A172 (cell line): ENCODE measurements around the gene CSNK2A1. TPM values are rescaled to one million over a fixed set of nuclear protein-coding genes. Genes with fewer than 3 reads are reported as not detected.
"Not testable (repeated sequence)": the region's sequence is repeated elsewhere in the genome, so short reads cannot be mapped to it uniquely, and the experiment has no call there.

Experiments used
- DNase-seq: peaks from one replicate; pipeline ENCODE4 v3.0.0-alpha.2; 2015; ENCODE audit warnings: low spot score
- total RNA-seq: library from RNA; depleted of rRNA; stranded (reverse); fragments of >200 nt; shearing (Covaris generic); gene quantifications from 2 replicates; pipeline ENCODE4 v1.2.3, GENCODE V29; 2014; rRNA removed

The CSNK2A1 gene
- 195 and 258 TPM in 2 replicates for total RNA-seq

DNA sequence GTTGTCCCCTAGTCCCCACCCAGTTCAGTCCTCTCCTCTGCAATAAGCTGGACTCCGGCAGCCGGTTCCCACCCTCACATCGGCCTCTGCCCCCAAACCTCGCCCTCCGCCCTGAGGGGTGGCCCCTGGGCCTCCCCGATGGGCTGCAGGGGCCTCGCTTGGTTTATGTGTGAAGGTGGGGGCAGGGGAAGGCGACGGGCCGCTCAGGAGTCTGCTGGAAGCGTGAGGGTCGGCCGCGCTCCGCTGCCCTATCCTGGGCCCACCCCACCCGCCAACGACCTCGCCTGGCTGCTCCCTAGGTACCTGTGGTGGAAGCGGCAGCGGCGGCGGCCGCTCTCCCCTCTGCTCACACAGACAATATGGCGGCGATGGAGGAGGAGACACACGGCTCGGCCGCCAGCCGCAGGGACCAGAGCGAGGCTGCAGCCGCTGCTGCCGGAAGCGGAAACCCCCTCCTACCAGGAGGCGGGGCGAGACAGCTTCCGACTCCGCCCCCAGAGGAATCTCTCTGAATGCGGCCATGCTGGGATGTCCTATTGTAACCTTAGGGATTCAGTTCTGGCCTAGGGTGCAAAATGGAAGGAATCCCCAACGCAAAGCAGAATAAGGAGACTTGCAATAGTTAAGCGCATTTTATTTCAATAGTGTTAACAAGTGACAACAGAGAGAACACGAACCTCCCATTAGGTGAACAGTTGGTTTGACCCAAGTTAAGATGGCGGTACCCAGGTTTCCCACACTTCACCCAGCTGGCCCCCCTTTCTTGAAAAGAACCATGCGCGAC is at the start of gene CSNK2A1:
Gene CSNK2A1 (minus strand): TSS at position 422 of the 784 bp plus-strand sequence. CDS start 35,239 bp downstream, outside the sequence.
- peak; percentile 94 for DNase-seq

- DNase-seq = no peak
These were observed 48.9 kb upstream of the CSNK2A1 start for GRCh38 chr20:592506-592905.

DNA sequence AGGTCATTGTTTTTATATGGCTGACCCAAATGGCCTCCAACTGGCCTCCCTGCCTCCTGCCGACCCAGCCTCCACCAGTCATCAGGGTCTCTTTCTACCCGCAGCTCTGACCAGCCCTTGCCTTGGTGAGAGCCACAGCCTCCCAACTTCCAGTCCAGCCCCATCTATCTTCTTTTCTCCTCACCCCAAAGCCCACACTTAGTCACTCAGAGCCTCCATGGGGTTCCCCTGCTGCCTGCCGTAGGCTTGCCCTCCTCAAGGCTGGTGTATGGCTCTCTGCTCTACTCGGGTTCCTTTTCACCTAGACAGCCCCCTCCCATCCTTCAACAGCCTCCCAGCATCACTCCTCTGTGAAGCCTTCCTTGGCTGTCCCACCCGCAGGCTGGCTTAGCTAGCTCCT is 48.4 kb upstream of the CSNK2A1 start:
- DNase-seq = no peak

DNA sequence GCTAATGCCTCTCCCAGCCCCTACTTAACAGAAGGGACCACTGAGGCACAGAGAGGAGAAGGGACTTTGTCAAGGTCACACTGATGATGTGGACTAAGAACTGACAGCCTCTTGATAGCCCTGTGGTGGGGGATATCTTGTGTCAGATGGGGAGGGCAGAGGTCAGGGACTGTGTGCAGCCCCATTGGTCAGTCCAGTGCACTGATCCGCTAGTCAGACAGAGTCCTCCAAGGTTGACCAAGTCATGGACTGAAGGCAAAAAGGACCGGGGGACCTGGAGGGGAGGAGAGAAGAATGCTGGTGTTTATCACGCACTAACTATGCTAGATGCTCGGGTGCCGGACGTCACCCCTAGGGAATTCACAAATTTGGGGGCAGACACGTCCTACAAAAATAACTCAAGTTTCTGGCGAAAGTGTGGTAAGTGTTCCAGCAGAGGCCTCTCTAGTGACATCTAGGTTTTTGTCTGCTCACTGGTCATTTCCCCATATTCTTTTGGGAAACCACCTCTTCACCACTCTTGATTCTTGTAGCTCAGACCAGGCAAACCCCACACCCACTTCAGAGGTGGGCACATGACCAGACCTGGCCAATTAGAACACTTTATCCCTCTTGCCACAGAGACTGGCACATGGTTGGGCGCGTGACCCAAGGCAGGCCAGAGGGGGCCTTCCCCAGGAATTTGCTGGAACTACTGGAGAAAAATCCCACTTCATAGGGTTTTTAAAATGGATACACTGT is 45.5 kb upstream of the CSNK2A1 start:
- peak; percentile 12 for DNase-seq

DNA sequence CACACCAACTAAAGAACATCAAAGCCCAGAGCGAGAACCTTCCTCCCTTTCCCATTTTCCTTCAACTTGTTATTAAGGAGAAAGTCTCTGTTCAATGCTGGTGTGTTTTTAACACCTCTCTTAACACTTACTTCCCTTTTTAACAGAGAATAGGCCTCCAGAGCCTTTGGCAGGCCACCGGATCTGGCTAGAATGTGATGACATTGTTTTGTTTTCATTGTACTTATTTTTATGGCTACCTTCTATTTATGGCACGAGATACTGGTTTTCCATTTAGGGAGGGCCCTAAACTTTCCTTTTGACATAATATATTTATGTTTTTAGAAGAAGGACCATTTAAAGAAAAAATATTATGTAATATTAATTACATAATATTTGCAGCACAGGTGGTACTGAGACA is 44.9 kb upstream of the CSNK2A1 start:
- no peak for DNase-seq

DNA sequence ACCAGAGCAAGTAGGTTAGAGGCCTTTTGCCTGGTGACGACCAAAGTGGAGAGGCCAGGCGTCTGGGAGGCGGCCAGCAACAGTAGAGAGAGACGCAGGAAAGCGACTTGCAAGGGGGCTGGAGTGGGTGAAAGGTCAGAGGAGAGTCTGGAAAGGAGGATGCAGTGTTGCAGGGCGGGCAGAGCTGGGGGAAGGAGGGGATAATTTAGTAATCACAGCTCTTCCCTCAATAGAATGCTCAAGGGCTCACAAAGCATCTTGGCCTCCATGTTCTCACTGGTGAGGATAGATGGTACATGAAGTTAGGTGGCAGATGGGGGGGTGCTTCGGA is 41.3 kb upstream of the CSNK2A1 start:
- no peak for DNase-seq

- DNase-seq = peak; percentile 58
These were observed 40.8 kb upstream of the CSNK2A1 start for GRCh38 chr20:584161-584970.

DNA sequence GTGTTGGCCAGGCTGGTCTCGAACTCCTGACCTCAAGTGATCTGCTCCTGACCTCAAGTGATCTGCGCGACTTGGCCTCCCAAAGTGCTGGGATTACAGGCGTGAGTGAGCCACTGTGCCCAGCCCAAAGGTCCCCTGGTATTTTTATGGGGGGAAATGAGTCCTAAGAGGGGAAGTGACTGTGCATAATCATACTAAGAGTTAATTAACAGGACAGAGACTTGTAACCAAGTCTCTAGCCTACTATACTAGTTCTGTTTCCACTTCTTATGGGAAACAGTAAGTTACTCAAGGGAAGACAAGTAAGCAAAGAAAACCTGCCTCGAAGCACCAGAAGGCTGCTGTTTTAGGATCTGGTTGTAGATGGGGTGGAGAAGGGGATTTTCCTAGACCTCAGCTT is 38.6 kb upstream of the CSNK2A1 start:
- no peak for DNase-seq

DNA sequence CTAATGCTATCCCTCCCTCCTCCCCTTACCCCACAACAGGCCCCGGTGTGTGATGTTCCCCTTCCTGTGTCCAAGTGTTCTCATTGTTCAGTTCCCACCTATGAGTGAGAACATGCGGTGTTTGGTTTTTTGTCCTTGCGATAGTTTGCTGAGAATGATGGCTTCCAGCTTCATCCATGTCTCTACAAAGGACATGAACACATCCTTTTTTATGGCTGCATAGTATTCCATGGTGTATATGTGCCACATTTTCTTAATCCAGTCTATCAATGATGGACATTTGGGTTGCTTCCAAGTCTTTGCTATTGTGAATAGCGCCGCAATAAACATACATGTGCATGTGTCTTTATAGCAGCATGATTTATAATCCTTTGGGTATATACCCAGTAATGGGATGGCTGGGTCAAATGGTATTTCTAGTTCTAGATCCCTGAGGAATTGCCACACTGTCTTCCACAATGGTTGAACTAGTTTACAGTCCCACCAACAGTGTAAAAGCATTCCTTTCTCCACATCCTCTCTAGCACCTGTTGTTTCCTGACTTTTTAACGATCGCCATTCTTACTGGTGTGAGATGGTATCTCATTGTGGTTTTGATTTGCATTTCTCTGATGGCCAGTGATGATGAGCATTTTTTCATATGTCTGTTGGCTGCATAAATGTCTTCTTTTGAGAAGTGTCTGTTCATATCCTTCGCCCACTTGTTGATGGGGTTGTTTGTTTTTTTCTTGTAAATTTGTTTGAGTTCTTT is 35.5 kb upstream of the CSNK2A1 start:
- DNase-seq = not testable (repeated sequence)

DNA sequence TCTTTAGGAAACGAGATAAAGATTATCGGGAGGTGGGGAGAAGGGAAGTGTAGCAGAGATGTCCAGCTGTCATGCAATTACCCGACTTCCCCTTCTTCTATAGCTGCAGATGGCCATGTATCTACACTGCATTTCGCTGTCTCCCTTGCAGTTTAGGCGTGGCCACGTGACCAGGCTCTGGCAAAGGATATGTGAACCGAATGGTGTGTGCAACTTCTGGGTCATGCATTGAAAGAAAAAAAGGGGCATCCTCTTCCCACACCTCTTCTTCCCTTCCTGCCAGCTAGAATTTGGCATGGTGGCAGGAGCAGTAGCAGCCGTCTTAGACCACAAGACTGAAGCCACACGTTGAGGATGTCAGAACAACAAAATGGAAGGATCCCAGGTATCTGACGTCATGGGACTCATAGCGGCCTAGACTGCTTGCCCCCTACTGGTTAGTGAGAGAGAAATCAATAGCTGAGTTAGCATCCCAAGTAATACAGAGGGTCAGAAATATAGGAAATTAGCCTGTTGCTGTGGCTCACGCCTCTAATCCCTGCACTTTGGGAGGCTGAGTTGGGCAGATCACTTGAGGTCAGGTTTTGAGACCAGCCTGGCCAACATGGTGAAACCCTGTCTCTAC is 33.7 kb upstream of the CSNK2A1 start:
- DNase-seq = peak; percentile 16

DNA sequence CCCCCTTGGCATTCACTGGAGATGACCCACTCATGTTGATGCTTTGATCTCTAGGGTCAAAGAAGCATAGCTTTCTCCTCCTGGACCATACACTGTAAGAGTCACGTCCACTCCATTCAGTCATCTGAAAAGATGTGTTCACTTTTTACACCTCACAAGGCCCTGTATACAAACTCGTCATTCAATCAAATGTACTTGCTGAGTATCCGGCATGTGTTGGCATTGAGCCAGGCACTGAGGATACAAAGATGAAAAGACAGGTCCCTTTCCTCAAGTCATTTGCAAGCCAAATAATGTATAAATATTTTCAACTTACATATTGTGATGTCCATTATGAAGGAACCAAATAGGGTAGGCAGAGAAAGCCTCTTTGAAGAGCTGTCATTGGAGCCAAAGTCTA is 32.6 kb upstream of the CSNK2A1 start:
- no peak for DNase-seq

GRCh38 chr20:575230-575629 is 31.6 kb upstream of the CSNK2A1 start:
- DNase-seq = no peak

DNA sequence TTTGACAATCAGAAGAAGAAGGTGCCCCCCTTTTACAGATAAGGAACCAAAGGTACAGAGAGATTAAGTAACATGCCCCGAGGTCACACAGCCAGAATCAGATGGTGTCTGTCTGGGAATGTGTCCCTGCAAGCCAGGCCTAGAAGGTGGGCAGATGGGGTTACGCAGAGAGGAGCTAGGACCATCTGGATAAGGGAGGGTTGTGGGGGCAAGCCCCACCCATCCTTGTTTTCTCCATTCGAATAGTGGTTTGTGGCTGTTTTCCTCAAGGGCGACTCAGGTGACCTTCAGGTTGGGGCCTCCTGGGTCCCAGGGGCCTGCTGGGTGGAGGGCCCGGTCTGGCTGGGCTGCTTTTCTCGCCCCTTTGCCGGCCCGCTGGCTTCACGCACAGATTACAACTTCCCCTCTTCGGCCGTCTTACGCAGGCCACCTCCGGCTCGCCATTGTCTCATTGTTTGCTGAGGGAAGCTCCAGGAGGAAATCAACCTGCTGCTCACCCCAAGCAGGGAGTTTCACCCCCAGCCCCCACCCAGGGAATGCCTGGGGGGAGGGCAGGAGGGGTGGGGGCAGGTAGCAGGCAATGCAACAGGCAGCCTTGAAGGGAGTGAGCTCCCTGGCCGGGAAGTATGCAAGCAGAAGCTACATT is 30.8 kb upstream of the CSNK2A1 start:
- DNase-seq = no peak

DNA sequence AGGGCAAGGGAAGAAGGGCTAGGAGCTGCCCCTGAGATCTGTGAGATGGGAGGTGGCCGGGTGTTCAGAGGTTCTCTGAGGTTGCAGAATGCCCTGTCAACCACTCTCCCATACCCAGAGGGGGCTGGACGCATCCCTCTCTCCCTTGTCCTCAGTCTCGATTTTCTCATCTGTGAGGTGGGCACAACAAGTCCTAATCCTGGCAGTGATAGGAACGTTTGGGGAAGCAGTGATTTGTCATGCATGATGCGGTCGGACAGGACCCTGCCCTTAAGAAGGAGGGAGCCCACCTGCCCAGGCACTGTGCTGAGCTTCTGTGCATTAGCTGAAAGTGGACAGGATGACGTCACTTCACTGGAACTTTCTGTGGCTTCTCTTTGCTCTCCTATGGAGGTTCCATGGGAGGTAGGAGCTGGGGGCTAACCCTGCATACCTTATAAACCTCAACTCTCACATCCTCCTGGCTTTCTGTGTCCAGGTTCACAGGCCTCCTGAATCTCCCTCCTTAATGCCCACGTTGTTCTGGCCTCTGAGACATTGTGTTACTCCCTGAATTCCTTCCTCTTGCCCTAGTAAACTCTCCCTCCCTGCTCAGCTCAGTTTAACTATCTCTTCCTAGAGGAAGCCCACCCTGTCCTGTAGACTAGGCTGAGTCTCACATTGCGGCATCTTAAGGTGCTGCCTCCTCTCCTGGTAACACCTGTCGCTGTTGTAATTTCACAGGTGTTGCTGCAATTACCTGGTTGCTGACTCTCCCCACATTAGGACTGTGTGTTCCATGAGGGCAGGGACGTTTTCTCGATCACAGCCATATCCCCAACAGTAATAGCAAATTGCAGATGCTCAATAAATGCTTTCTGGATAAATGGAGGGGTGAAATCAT is 30.1 kb upstream of the CSNK2A1 start:
- DNase-seq = no peak

DNA sequence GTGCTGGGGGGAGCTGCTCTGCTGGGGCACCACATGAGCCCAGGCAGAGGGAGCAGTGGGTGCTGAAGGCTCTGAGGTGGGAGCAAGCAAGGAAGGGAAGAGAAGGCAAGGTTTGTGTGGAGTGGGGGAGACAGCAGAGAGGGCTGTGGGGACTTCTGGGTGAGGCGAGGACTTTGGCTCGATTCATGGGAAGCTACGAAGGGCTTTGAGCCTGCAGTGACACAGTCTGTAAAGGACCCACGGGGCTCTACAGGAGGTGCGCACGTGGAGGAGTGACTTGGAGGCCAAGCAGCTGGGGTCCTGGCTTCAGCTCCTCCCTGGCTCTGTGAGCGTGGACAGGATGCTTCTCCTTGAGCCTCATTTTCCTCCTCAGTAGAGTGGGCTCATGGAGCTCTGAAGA is 29.1 kb upstream of the CSNK2A1 start:
- no peak for DNase-seq

DNA sequence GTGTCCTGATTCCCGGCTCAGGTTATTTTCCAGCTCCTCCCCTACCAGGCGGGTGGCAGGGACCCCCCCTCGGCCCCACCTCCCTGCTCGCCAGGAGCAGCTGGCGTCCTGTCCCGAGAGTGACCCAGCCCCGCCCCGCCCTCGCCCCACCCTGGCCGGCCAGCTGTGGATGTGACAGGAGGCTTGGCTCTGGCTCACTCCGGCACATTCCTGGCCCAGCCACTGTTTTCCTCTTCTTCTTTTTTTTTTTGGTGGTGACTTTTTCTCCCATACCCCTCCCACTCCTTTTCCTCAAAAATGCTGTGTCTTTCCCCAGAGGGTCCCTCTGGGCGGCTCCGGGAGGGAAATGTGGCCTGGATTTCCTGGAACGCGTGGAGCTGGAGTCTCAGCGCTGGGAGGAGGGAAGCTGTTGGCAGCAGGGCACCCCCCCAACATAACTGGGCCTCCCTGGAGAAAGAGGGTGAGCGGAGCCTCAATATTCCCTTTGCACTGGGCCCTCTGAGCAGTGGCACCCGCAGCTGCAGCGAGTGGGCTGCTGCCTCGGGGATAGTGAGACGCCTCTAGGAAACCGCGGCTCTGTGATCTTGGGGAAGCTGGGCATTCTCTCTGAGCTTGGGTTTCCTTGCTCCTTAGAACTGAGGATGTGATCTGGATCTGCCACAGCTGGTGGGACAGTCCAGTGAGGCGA is 28.3 kb upstream of the CSNK2A1 start:
- DNase-seq = peak; percentile 26

- no peak for DNase-seq
These were observed 25.3 kb upstream of the CSNK2A1 start for GRCh38 chr20:568673-569415.

- DNase-seq = no peak
These were observed 24.6 kb upstream of the CSNK2A1 start for GRCh38 chr20:568097-568652.
